NCI-H524 (cell line): Measurements from ENCODE around the gene NOL11.
A peak's percentile ranks its signal among the peaks of the same experiment; 100 is the strongest.
"Not testable (repeated sequence)": the region's sequence is repeated elsewhere in the genome, so short reads cannot be mapped to it uniquely, and the experiment has no call there.

Experiments used
- DNase-seq, 2 experiments: peaks; one replicate each; lab custom pipeline; 2025; lab: John Stamatoyannopoulos, UW

NOL11 gene

GRCh38 chr17:67717624-67718324, at the start of gene NOL11:
TSS of gene NOL11 (plus strand) at chr17:67717936. CDS start at chr17:67717948, 12 bp downstream.
- DNase-seq: peak; percentile 98 to 99

GRCh38 chr17:67671493-67671892, 46.2 kb upstream of the NOL11 start:
- peak; percentile 39 to 43 for DNase-seq

- DNase-seq: no peak
Measured at GRCh38 chr17:67672592-67673335, 45.0 kb upstream of the NOL11 start.

- DNase-seq: no peak
Measured at GRCh38 chr17:67675481-67675880, 42.3 kb upstream of the NOL11 start.

- no peak for DNase-seq
Measured at GRCh38 chr17:67676305-67676704, 41.4 kb upstream of the NOL11 start.

- no peak for DNase-seq
Measured at GRCh38 chr17:67678414-67678813, 39.3 kb upstream of the NOL11 start.

- no peak for DNase-seq
Measured at GRCh38 chr17:67679225-67679624, 38.5 kb upstream of the NOL11 start.

- no peak for DNase-seq
Measured at GRCh38 chr17:67679721-67680120, 38.0 kb upstream of the NOL11 start.

- no peak for DNase-seq
Measured at GRCh38 chr17:67680445-67681224, 37.1 kb upstream of the NOL11 start.

GRCh38 chr17:67682196-67682595, 35.5 kb upstream of the NOL11 start:
- no peak for DNase-seq

GRCh38 chr17:67685351-67685750, 32.4 kb upstream of the NOL11 start:
- peak in 1 of 2 experiments; percentile 25 for DNase-seq

GRCh38 chr17:67686241-67686640, 31.5 kb upstream of the NOL11 start:
- DNase-seq: no peak

- no peak for DNase-seq
Measured at GRCh38 chr17:67687511-67687910, 30.2 kb upstream of the NOL11 start.

GRCh38 chr17:67689534-67690177, 28.1 kb upstream of the NOL11 start:
- DNase-seq: peak; percentile 31 to 83

- no peak for DNase-seq
Measured at GRCh38 chr17:67693811-67694210, 23.9 kb upstream of the NOL11 start.

- DNase-seq: no peak
Measured at GRCh38 chr17:67696347-67696746, 21.4 kb upstream of the NOL11 start.

- peak; percentile 50 to 82 for DNase-seq
Measured at GRCh38 chr17:67696853-67697498, 20.8 kb upstream of the NOL11 start.

- DNase-seq: peak in 1 of 2 experiments; percentile 19
Measured at GRCh38 chr17:67700037-67700724, 17.6 kb upstream of the NOL11 start.

GRCh38 chr17:67700725-67701119, 17.0 kb upstream of the NOL11 start:
- no peak for DNase-seq

GRCh38 chr17:67702861-67703260, 14.9 kb upstream of the NOL11 start:
- not testable (repeated sequence) for DNase-seq

GRCh38 chr17:67707442-67707841, 10.3 kb upstream of the NOL11 start:
- no peak for DNase-seq
